Endothelial cell of umbilical vein (primary cell): ENCODE data around the gene MAP3K13. TPM values are rescaled to one million over a fixed set of nuclear protein-coding genes. Genes with fewer than 3 reads are reported as not detected.

ENCODE experiments used
- BruUV-seq: library from RNA; stranded (reverse); fragments of 400-500 nt; replicated peaks from 2 replicates; lab custom pipeline; 2021; lab: Mats Ljungman, UMichigan
- CTCF ChIA-PET: fragments of 300-600, 350-600 bp; sonication (Branson Sonifier 250); formaldehyde crosslinking; loops from one replicate; lab custom pipeline; 2021; ENCODE audit warnings: antibody characterized with exemption, inconsistent platforms; lab: Charles Lee
- POLR2A ChIA-PET: fragments of 300-600, 350-600 bp; sonication (Branson Sonifier 250); formaldehyde crosslinking; loops from one replicate; lab custom pipeline; 2021; ENCODE audit warnings: antibody characterized with exemption, inconsistent platforms; lab: Charles Lee
- DNase-seq: peaks from one replicate; pipeline ENCODE4 v3.0.0-alpha.2; 2011; ENCODE audit warnings: low read depth, low spot score
- FAIRE-seq: peaks from 2 replicates; lab custom pipeline; 2011; peaks lifted over from hg19 to GRCh38; lab: Jason Lieb, UNC
- H2AFZ ChIP-seq: 2 replicates; pipeline ENCODE4 v1.6.0; 2012; ENCODE audit warnings: low read depth, low read length, control low read depth, inconsistent platforms
- H3K27ac ChIP-seq: 2 replicates; pipeline ENCODE4 v1.5.1; 2011; ENCODE audit warnings: low read depth, mild to moderate bottlenecking, control low read depth, low read length, moderate library complexity; ENCODE audit not compliant: insufficient read depth
- H3K27me3 ChIP-seq, 2 experiments: 2 replicates each; pipeline versions ENCODE4 v1.6.0 to v1.6.1; 2011; ENCODE audit warnings: low read length in 2 of 2, mixed read lengths in 1 of 2; ENCODE audit not compliant: control insufficient read depth in 2 of 2, insufficient read depth in 2 of 2
- H3K36me3 ChIP-seq, 2 experiments: 2 replicates in 1 of 2; 3 replicates in 1 of 2; pipeline ENCODE4 v1.5.1; 2011; ENCODE audit warnings: low read length in 2 of 2, mild to moderate bottlenecking in 1 of 2, moderate library complexity in 1 of 2; ENCODE audit not compliant: control insufficient read depth in 2 of 2, insufficient read depth in 2 of 2; ENCODE audit errors: extremely low read depth in 1 of 2
- H3K4me1 ChIP-seq: 3 replicates; pipeline ENCODE4 v1.5.1; 2011; ENCODE audit warnings: mild to moderate bottlenecking, low read length; ENCODE audit not compliant: control insufficient read depth, insufficient read depth; ENCODE audit errors: extremely low read depth
- H3K4me2 ChIP-seq: 2 replicates; pipeline ENCODE4 v1.6.1; 2011; ENCODE audit warnings: low read length, control low read depth, mixed read lengths; ENCODE audit not compliant: insufficient read depth
- H3K4me3 ChIP-seq, 3 experiments: fragments of 200-600 bp in 1 of 3; sonication (generic), shearing (Covaris generic) in 1 of 3; replicated peaks in 1 of 3; 2 replicates each; pipeline ENCODE4 v1.5.1; 2011 to 2016; ENCODE audit warnings: control low read depth in 3 of 3, low read length in 3 of 3, mild to moderate bottlenecking in 2 of 3, inconsistent platforms in 1 of 3, low read depth in 1 of 3, moderate library complexity in 1 of 3; ENCODE audit not compliant: insufficient read depth in 1 of 3
- H3K79me2 ChIP-seq: 2 replicates; pipeline ENCODE4 v1.6.0; 2012; ENCODE audit warnings: low read length, inconsistent platforms; ENCODE audit not compliant: control insufficient read depth, insufficient read depth
- H3K9ac ChIP-seq: replicated peaks from 2 replicates; pipeline ENCODE3; 2011; ENCODE audit warnings: low read length, control low read depth; ENCODE audit not compliant: insufficient read depth; ENCODE audit errors: extremely low read depth
- H3K9me1 ChIP-seq: replicated peaks from 3 replicates; pipeline ENCODE4 v1.6.0; 2011; ENCODE audit warnings: mild to moderate bottlenecking, low read length; ENCODE audit not compliant: control insufficient read depth, insufficient read depth; ENCODE audit errors: extremely low read depth
- H3K9me3 ChIP-seq: replicated peaks from 2 replicates; pipeline ENCODE4 v1.5.1; 2012; ENCODE audit warnings: low read length, inconsistent platforms; ENCODE audit not compliant: control insufficient read depth, insufficient read depth
- H4K20me1 ChIP-seq: replicated peaks from 2 replicates; pipeline ENCODE3; 2011; ENCODE audit warnings: mild to moderate bottlenecking, low read length; ENCODE audit not compliant: control insufficient read depth, insufficient read depth; ENCODE audit errors: extremely low read depth
- CTCF ChIP-seq, 2 donors: IDR thresholded peaks; 1 replicate in 1 of 2; 2 replicates in 1 of 2; pipeline ENCODE4 v1.5.1; 2011; ENCODE audit warnings: low read length in 2 of 2, mild to moderate bottlenecking in 2 of 2, moderate library complexity in 2 of 2, control low read depth in 1 of 2, inconsistent platforms in 1 of 2, low read depth in 1 of 2; ENCODE audit not compliant: insufficient read depth in 1 of 2; ENCODE audit errors: extremely low read depth in 1 of 2
- EZH2 ChIP-seq: IDR thresholded peaks from 2 replicates; pipeline ENCODE4 v1.6.1; 2012; ENCODE audit warnings: borderline replicate concordance, low read depth, mild to moderate bottlenecking, moderate library complexity, low read length, inconsistent platforms; ENCODE audit not compliant: severe bottlenecking
- FOS ChIP-seq: IDR thresholded peaks from 2 replicates; pipeline ENCODE4 v1.6.1; 2011; ENCODE audit warnings: mild to moderate bottlenecking, low read length, moderate library complexity, borderline replicate concordance; ENCODE audit not compliant: insufficient read depth
- GATA2 ChIP-seq: IDR thresholded peaks from 2 replicates; pipeline ENCODE4 v1.7.0; 2011; ENCODE audit warnings: low read depth, mild to moderate bottlenecking, moderate library complexity, mixed read lengths, low read length; ENCODE audit not compliant: insufficient read length, insufficient read depth
- JUN ChIP-seq: IDR thresholded peaks from 2 replicates; pipeline ENCODE4 v1.6.1; 2011; ENCODE audit warnings: borderline replicate concordance, low read depth; ENCODE audit not compliant: insufficient read length, insufficient read depth
- MAX ChIP-seq: IDR thresholded peaks from 2 replicates; pipeline ENCODE4 v1.6.1; 2011; ENCODE audit not compliant: insufficient read depth, insufficient read length
- MYC ChIP-seq: IDR thresholded peaks from one replicate; pipeline ENCODE4 v1.6.1; 2011; ENCODE audit warnings: mild to moderate bottlenecking, low read depth, low read length
- POLR2A ChIP-seq: IDR thresholded peaks from 2 replicates; pipeline ENCODE4 v1.6.1; 2012; ENCODE audit warnings: low read depth, mild to moderate bottlenecking, control low read depth, low read length
- POLR2AphosphoS5 ChIP-seq: IDR thresholded peaks from 2 replicates; pipeline ENCODE4 v1.6.1; 2012; ENCODE audit warnings: low read depth, mild to moderate bottlenecking, control low read depth, low read length, moderate library complexity; ENCODE audit not compliant: insufficient read depth
- dilution Hi-C: fragments of 300-500 bp; cut with MboI; formaldehyde crosslinking; loops from one replicate; pipeline ENCODE4 v1.15.0; 2019; ENCODE audit warnings: low sequenced_read_pairs; ENCODE audit not compliant: extremely low pct_ligation_motif_present
- intact Hi-C: fragments of 100-400 bp; cut with micrococcal nuclease; formaldehyde crosslinking; loops from one replicate; pipeline ENCODE4 v1.10.0; 2022
- polyA plus RNA-seq, 4 experiments: library from polyadenylated mRNA; depleted of rRNA in 3 of 4; stranded (reverse) in 3 of 4; unstranded in 1 of 4; fragments of >200 nt; gene quantifications; 2 replicates each; pipeline versions ENCODE4 v1.2.1 to v1.2.3, GENCODE V29; 2011 to 2012; ENCODE audit warnings: missing spikeins in 1 of 4
- total RNA-seq: library from RNA; stranded (reverse); gene quantifications from 2 replicates; pipeline ENCODE4 v1.2.3, GENCODE V29; 2021

Gene MAP3K13
- total and polyA plus RNA-seq, 2 donors (not counting 3 experiments of a cell fraction or from before 2014, with no cell fraction given) = 6.2 to 15.4 TPM

GRCh38 chr3:185507883-185508282 lies 144.9 kb downstream of the MAP3K13 start:
- Histone ChIP-seq H2AFZ (no peak overlapping the region), H3K4me3 (no peak overlapping the region), H3K4me1 (no peaks in the 10 kb centered on the region), H3K4me2 (no peak overlapping the region), H3K27ac (no peak overlapping the region), H3K9ac (no peak overlapping the region), H3K9me3 (no peaks in the 10 kb centered on the region), H3K27me3 (peaks cover 0 to 2% of the 10 kb centered on the region in 2 experiments), H3K79me2 (no peaks in the 10 kb centered on the region), H4K20me1 (no peaks in the 10 kb centered on the region), H3K9me1 (no peaks in the 10 kb centered on the region), H3K36me3 (no peaks in the 10 kb centered on the region)
- ChIA-PET CTCF (interaction anchor here (1.4 kb wide), 1 partner anchor 51 kb away, joined by 5 read pairs; no protein-coding TSS in a partner anchor), POLR2A (no interaction called here)
- DNase-seq (no peak), FAIRE-seq (no peak)
- intact Hi-C loops = no loop called here
- BruUV-seq = no TSS peak
- dilution Hi-C loops = no loop called here
- TF ChIP-seq GATA2 (no peak), JUN (no peak), POLR2A (no peak), FOS (no peak), MAX (no peak), CTCF (IDR thresholded peaks at IDR 0.05; ENCODE audit: extremely low read depth in 1 of 2, insufficient read depth in 1 of 2, low read depth in 1 of 2, low read length in 2 of 2) (no peak), POLR2AphosphoS5 (no peak), EZH2 (no peak), MYC (no peak)
